GM19468 (cell line): Measurements from ENCODE around the gene NEK8.
A peak's percentile ranks its signal among the peaks of the same experiment; 100 is the strongest.

Source experiments
- ATAC-seq: cut with Tn5 transposase; IDR thresholded peaks from one replicate; pipeline ENCODE4 v1.9.1; 2021; ENCODE audit warnings: mild to moderate bottlenecking, moderate library complexity, moderate number of reproducible peaks; ENCODE audit not compliant: unreplicated experiment; ENCODE audit errors: extremely low read depth

Gene NEK8

GRCh38 chr17:28743243-28744103 is 14.9 kb downstream of the NEK8 start, which contains the start of gene TRAF4:
Gene TRAF4, plus strand, starts transcription at chr17:28744011. Its CDS starts 102 bp downstream, at chr17:28744113.
- peak; percentile 33 for ATAC-seq

GRCh38 chr17:28744104-28744971 is 15.8 kb downstream of the NEK8 start:
- ATAC-seq: no peak

- no peak for ATAC-seq
Measured at GRCh38 chr17:28744972-28745785, 16.6 kb downstream of the NEK8 start.

GRCh38 chr17:28745786-28746411 is 17.3 kb downstream of the NEK8 start:
- ATAC-seq: no peak

GRCh38 chr17:28746611-28747050 is 18.0 kb downstream of the NEK8 start:
- ATAC-seq: no peak

GRCh38 chr17:28747051-28747691 is 18.6 kb downstream of the NEK8 start:
- ATAC-seq: no peak

GRCh38 chr17:28747801-28748750 is 19.5 kb downstream of the NEK8 start:
- ATAC-seq: no peak

GRCh38 chr17:28748852-28749515 is 20.4 kb downstream of the NEK8 start:
- ATAC-seq: no peak

GRCh38 chr17:28749516-28750177 is 21.1 kb downstream of the NEK8 start:
- ATAC-seq: no peak

GRCh38 chr17:28750178-28751047 is 21.8 kb downstream of the NEK8 start:
- ATAC-seq: peak; percentile 71

GRCh38 chr17:28751600-28752366 is 23.2 kb downstream of the NEK8 start:
- ATAC-seq: no peak

- ATAC-seq: no peak
Measured at GRCh38 chr17:28755486-28755885, 26.9 kb downstream of the NEK8 start.

- no peak for ATAC-seq
Measured at GRCh38 chr17:28756049-28756804, 27.6 kb downstream of the NEK8 start.

GRCh38 chr17:28758411-28759121 is 30.0 kb downstream of the NEK8 start:
- ATAC-seq: no peak
